ENCODE results near the gene UBE2K.

- no peak for TF ChIP-seq POLR2AphosphoS5 (IDR thresholded peaks at IDR 0.05; ENCODE audit: low read depth, low read length)
- TF ChIP-seq, protein P1, sequence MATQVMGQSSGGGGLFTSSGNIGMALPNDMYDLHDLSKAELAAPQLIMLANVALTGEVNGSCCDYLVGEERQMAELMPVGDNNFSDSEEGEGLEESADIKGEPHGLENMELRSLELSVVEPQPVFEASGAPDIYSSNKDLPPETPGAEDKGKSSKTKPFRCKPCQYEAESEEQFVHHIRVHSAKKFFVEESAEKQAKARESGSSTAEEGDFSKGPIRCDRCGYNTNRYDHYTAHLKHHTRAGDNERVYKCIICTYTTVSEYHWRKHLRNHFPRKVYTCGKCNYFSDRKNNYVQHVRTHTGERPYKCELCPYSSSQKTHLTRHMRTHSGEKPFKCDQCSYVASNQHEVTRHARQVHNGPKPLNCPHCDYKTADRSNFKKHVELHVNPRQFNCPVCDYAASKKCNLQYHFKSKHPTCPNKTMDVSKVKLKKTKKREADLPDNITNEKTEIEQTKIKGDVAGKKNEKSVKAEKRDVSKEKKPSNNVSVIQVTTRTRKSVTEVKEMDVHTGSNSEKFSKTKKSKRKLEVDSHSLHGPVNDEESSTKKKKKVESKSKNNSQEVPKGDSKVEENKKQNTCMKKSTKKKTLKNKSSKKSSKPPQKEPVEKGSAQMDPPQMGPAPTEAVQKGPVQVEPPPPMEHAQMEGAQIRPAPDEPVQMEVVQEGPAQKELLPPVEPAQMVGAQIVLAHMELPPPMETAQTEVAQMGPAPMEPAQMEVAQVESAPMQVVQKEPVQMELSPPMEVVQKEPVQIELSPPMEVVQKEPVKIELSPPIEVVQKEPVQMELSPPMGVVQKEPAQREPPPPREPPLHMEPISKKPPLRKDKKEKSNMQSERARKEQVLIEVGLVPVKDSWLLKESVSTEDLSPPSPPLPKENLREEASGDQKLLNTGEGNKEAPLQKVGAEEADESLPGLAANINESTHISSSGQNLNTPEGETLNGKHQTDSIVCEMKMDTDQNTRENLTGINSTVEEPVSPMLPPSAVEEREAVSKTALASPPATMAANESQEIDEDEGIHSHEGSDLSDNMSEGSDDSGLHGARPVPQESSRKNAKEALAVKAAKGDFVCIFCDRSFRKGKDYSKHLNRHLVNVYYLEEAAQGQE (IDR thresholded peaks at IDR 0.05; ENCODE audit: insufficient read depth in 1 of 2, low read depth in 2 of 2, low read length in 2 of 2), result no peak
- no peak for TF ChIP-seq TAF1 (IDR thresholded peaks at IDR 0.05; ENCODE audit: borderline replicate concordance, insufficient read depth, low read length)
Measured at GRCh38 chr4:39699687-39700409, 1.9 kb downstream of the UBE2K start.

Data from PFSK-1 (cell line).